OCI-LY7 (cell line): ENCODE results near the gene NENF. TPM values are rescaled to one million over a fixed set of nuclear protein-coding genes. Genes with fewer than 3 reads are reported as not detected.

ENCODE experiments used
- BruUV-seq: library from RNA; stranded (reverse); fragments of 400-500 nt; replicated peaks from 2 replicates; lab custom pipeline; 2021; lab: Mats Ljungman, UMichigan
- CTCF ChIA-PET: fragments of 300-600 bp; sonication (Branson Sonifier 250); formaldehyde crosslinking; loops from one replicate; lab custom pipeline; 2022; ENCODE audit warnings: antibody characterized with exemption; ENCODE audit not compliant: unreplicated experiment; lab: Charles Lee
- POLR2A ChIA-PET: fragments of 300-600 bp; sonication (Branson Sonifier 250); formaldehyde crosslinking; loops from one replicate; lab custom pipeline; 2022; ENCODE audit warnings: antibody characterized with exemption; lab: Charles Lee
- DNase-seq: peaks from one replicate; pipeline ENCODE4 v3.0.0-alpha.2; 2015; ENCODE audit warnings: low spot score
- H2AFZ ChIP-seq: fragments of 200-600 bp; sonication (generic), shearing (Covaris generic); 2 replicates; pipeline ENCODE4 v1.6.1; 2014; ENCODE audit warnings: mild to moderate bottlenecking, antibody characterized with exemption, low read length, moderate library complexity
- H3K27ac ChIP-seq: fragments of 200-600 bp; sonication (generic); 2 replicates; pipeline ENCODE4 v1.5.1; 2014; ENCODE audit warnings: mixed run types, low read depth, mild to moderate bottlenecking, moderate library complexity, low read length, inconsistent platforms; ENCODE audit not compliant: poor library complexity, severe bottlenecking
- H3K36me3 ChIP-seq: fragments of 200-600 bp; sonication (generic); 2 replicates; pipeline ENCODE4 v1.6.1; 2014; ENCODE audit warnings: mild to moderate bottlenecking, antibody characterized with exemption, low read length, moderate library complexity, mixed read lengths; ENCODE audit not compliant: insufficient read depth
- H3K4me1 ChIP-seq: fragments of 200-600 bp; sonication (generic); 2 replicates; pipeline ENCODE4 v1.5.1; 2014; ENCODE audit warnings: mild to moderate bottlenecking, low read length; ENCODE audit not compliant: insufficient read depth, poor library complexity, severe bottlenecking
- H3K4me2 ChIP-seq: fragments of 200-600 bp; sonication (generic); 2 replicates; pipeline ENCODE4 v1.6.1; 2014; ENCODE audit warnings: mild to moderate bottlenecking, low read length
- H3K4me3 ChIP-seq: fragments of 200-600 bp; sonication (generic); 2 replicates; pipeline ENCODE4 v1.5.1; 2014; ENCODE audit warnings: mild to moderate bottlenecking, low read depth, low read length; ENCODE audit not compliant: poor library complexity, severe bottlenecking
- H3K79me2 ChIP-seq: fragments of 200-600 bp; sonication (generic); 2 replicates; pipeline ENCODE4 v1.6.1; 2016; ENCODE audit warnings: low read depth, mild to moderate bottlenecking, low read length, moderate library complexity, mixed read lengths; ENCODE audit not compliant: insufficient read depth
- H3K9me2 ChIP-seq: fragments of 200-600 bp; sonication (generic); 2 replicates; pipeline ENCODE4 v1.6.1; 2016; ENCODE audit warnings: mild to moderate bottlenecking, low read length, mixed read lengths; ENCODE audit not compliant: insufficient read depth
- H3K9me3 ChIP-seq: fragments of 200-600 bp; sonication (generic); 2 replicates; pipeline ENCODE4 v1.6.1; 2014; ENCODE audit warnings: mild to moderate bottlenecking, mixed run types, low read length, mixed read lengths
- H4K20me1 ChIP-seq: fragments of 200-600 bp; sonication (generic); 2 replicates; pipeline ENCODE4 v1.6.1; 2014; ENCODE audit warnings: mild to moderate bottlenecking, antibody characterized with exemption, low read length, moderate library complexity, mixed read lengths; ENCODE audit not compliant: insufficient read depth
- EZH2phosphoT487 ChIP-seq: fragments of 200-600 bp; sonication (generic); IDR thresholded peaks from 2 replicates; pipeline ENCODE4 v1.6.1; 2018; ENCODE audit warnings: low read depth, borderline replicate concordance, mild to moderate bottlenecking, mixed run types, antibody characterized with exemption, low read length, moderate library complexity, mixed read lengths
- intact Hi-C: fragments of 100-400 bp; cut with micrococcal nuclease; formaldehyde crosslinking; loops from one replicate; pipeline ENCODE4 v1.10.0; 2022; ENCODE audit not compliant: unreplicated experiment
- total RNA-seq, 2 experiments: library from RNA; depleted of rRNA in 1 of 2; stranded (reverse); fragments of >200 nt in 1 of 2; shearing (Covaris generic) in 1 of 2; gene quantifications; 2 replicates each; pipeline ENCODE4 v1.2.3, GENCODE V29; 2014 to 2022
- TF ChIP-seq, protein P1 (sequence below): fragments of 200-600 bp; sonication (generic); conservative IDR thresholded peaks from 2 replicates; pipeline ENCODE4 v1.5.1; 2014; ENCODE audit warnings: mild to moderate bottlenecking, antibody characterized with exemption, low read length, moderate library complexity, mixed read lengths

Gene NENF
- total RNA-seq, 2 experiments from 2014 or later: 12.7 to 15.5 TPM

DNA sequence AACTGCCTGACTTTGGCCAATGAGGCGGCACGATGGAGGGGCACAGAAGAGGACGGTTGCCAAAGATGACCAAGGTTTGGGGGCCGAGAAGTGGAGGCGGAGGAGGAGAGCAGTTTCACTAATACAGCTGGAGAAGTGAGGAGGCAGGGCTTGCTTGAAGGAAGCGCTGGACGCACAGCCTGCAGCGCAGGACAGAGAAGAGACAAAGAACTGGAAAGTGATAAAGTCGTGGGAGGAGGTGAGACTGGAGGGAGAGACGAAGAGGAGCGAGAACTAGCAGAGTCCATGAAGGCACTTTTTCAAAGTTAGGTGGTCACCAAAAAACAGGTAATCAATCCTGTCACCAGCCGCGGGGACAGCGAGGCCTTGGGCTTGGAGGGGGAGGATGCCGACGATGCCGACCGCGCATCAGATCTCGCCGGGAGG, 18.8 kb upstream of the NENF start:
- ChIA-PET CTCF (no interaction called here), POLR2A (interaction anchor here (0.6 to 1.2 kb wide), 2 partner anchors 17 to 63 kb away, joined by 4 to 5 read pairs; no protein-coding TSS in a partner anchor)
- H3K4me3 ChIP-seq: peak overlapping the region; percentile 78
- intact Hi-C loops: no loop called here
- H4K20me1 ChIP-seq: peaks cover 6% of the 10 kb centered on the region; the same call in 1 of the 2 replicates
- H3K36me3 ChIP-seq: peaks cover 32% of the 10 kb centered on the region
- TF ChIP-seq, protein P1, sequence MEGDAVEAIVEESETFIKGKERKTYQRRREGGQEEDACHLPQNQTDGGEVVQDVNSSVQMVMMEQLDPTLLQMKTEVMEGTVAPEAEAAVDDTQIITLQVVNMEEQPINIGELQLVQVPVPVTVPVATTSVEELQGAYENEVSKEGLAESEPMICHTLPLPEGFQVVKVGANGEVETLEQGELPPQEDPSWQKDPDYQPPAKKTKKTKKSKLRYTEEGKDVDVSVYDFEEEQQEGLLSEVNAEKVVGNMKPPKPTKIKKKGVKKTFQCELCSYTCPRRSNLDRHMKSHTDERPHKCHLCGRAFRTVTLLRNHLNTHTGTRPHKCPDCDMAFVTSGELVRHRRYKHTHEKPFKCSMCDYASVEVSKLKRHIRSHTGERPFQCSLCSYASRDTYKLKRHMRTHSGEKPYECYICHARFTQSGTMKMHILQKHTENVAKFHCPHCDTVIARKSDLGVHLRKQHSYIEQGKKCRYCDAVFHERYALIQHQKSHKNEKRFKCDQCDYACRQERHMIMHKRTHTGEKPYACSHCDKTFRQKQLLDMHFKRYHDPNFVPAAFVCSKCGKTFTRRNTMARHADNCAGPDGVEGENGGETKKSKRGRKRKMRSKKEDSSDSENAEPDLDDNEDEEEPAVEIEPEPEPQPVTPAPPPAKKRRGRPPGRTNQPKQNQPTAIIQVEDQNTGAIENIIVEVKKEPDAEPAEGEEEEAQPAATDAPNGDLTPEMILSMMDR: no peak
- TF ChIP-seq EZH2phosphoT487: no peak
- BruUV-seq: no TSS peak
- no peak for DNase-seq
- H3K79me2 ChIP-seq: peaks cover 18% of the 10 kb centered on the region; the same call in 1 of the 2 replicates
- no peak overlapping the region for H3K27ac ChIP-seq
- H2AFZ ChIP-seq: peak overlapping the region; percentile 95; the same call in 1 of the 2 replicates
- no peaks in the 10 kb centered on the region for H3K9me2 ChIP-seq
- no peaks in the 10 kb centered on the region for H3K9me3 ChIP-seq
- H3K4me1 ChIP-seq: peaks cover 29% of the 10 kb centered on the region
- peak overlapping the region; percentile 85 for H3K4me2 ChIP-seq

DNA sequence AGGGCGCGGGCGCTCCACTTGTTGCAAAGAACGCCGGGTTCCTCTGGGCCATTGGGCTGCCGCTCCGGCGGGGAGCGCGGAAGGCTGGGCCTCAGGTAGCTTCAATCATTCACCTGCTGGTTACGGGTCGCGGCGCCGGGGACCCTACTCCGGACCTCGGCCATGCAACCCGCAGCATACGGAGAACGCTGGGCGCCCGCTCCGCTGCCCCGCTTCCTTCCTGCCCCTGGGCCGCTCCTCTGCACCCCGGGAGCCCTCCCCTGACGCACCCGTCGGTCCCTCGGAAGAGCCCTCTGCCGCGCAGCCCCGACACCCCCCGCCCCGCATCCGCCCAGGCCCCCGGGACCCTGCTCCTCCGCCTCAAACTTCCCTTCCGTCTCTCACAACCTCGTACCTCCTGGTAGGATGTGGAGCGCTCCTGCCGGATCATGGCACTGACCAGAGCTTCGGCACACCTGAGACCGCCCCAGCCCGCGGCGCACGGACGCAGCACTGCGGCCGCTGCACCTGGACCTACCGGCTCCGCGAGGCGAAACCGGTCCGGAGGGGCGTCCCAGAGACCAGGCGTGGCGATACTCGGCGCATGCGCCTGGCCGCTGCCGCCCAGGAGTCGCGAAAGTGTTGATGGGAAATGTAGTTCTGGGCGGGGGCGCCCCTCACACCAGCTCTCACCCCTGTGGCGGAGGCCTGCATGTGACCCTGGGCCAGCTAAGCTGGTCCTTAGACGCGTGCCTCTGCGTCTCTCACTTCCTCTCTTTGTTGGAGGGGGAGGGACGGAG, 18.2 kb upstream of the NENF start, which contains the start of gene PACC1:
TSS of gene PACC1 (minus strand) at position 559 of the 779 bp plus-strand sequence. CDS start at position 430, 129 bp downstream.
- POLR2A ChIA-PET: interaction anchor here (0.6 to 1.2 kb wide), 4 partner anchors 16 to 379 kb away, joined by 3 to 5 read pairs (median 4); partner anchors contain the start of genes DTL and INTS7
- Histone ChIP-seq H2AFZ (peak within 1 kb of the TSS; percentile 95), H3K4me2 (peak within 1 kb of the TSS; percentile 85), H3K27ac (peak within 1 kb of the TSS; percentile 58), H3K4me1 (peaks cover 29% of the 10 kb centered on the region), H3K79me2 (peaks cover 18% of the 10 kb centered on the region; the same call in 1 of the 2 replicates), H4K20me1 (peaks cover 6% of the 10 kb centered on the region; the same call in 1 of the 2 replicates), H3K4me3 (peak within 1 kb of the TSS; percentile 78), H3K36me3 (peaks cover 26% of the 10 kb centered on the region), H3K9me2 (no peaks in the 10 kb centered on the region), H3K9me3 (no peaks in the 10 kb centered on the region)
- TF ChIP-seq, protein P1: no peak
- TF ChIP-seq EZH2phosphoT487: no peak
- BruUV-seq: no TSS peak
- DNase-seq: peak; percentile 98
- intact Hi-C loops: no loop called here
- CTCF ChIA-PET: interaction anchor here (0.6 kb wide), 1 partner anchor 31 kb away, joined by 3 read pairs; no protein-coding TSS in a partner anchor
